NT2/D1 (cell line): ENCODE measurements around the gene CHD5.

Source experiments
- SUZ12 ChIP-seq: IDR thresholded peaks from 2 replicates; pipeline ENCODE4 v1.6.1; 2011; ENCODE audit not compliant: insufficient read length, insufficient read depth; ENCODE audit errors: extremely low read depth
- YY1 ChIP-seq: IDR thresholded peaks from 2 replicates; pipeline ENCODE4 v1.6.1; 2011; ENCODE audit not compliant: insufficient read length, insufficient read depth

GRCh38 chr1:6070450-6070974 is 109.6 kb downstream of the CHD5 start:
- TF ChIP-seq YY1 = no peak
- TF ChIP-seq SUZ12 = no peak
